ENCODE measurements around the gene NPHS2. TPM values are rescaled to one million over a fixed set of nuclear protein-coding genes. Genes with fewer than 3 reads are reported as not detected.
"Not testable (repeated sequence)": the region's sequence is repeated elsewhere in the genome, so short reads cannot be mapped to it uniquely, and the experiment has no call there.

Gene NPHS2
- total RNA-seq, 1 experiment from 2014 or later = not detected

DNA sequence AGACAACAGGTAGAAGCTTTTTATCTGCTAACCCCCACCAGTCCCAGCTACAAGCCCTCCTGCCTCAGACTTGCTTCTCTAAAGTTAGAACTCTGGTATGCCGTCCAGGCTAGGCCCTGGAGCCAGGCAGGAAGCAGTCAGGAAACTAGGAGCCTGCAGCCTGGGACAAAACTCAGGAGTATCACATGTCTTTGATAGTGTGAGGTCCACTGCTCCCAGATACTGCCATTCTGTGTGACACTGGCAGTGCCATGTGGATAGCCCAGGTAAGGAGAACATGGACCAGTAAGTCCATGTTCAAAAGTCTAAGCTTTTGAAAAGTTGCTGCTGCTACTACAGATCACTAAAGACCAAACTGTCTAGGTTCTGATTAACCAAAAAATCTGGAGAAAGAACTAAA lies 45.4 kb downstream of the NPHS2 start:
- BruUV-seq (replicated peaks) = no TSS peak
- ChIA-PET POLR2A (no interaction called here), CTCF (no interaction called here)
- intact Hi-C loops (cut with micrococcal nuclease; ENCODE audit: unreplicated experiment) = no loop called here
- no peak overlapping the region for H3K4me3 ChIP-seq (ENCODE audit: low read depth in 2 of 2, low read length in 2 of 2)
- no peak overlapping the region for H3K27ac ChIP-seq (ENCODE audit: low read length)
- in situ Hi-C loops (cut with HindIII; ENCODE audit: low pct_unique_long_range_greater_than_20kb, low sequenced_read_pairs) = no loop called here
- DNase-seq (ENCODE audit: low read depth, low spot score) (no peak), ATAC-seq (no peak)
- no peaks in the 10 kb centered on the region for H3K9me3 ChIP-seq (ENCODE audit: control insufficient read depth, insufficient read depth, low read depth, low read length)
- peaks cover 2% of the 10 kb centered on the region; the same call in 1 of the 2 replicates for H3K27me3 ChIP-seq (ENCODE audit: control insufficient read depth, insufficient read depth, low read length)
- no peaks in the 10 kb centered on the region for H3K36me3 ChIP-seq (ENCODE audit: control insufficient read depth, insufficient read depth, low read length)
- no peak for TF ChIP-seq SIN3A (IDR thresholded peaks at IDR 0.05; ENCODE audit: borderline replicate concordance, insufficient read depth, low read depth, low read length)
- TF ChIP-seq, protein P1, sequence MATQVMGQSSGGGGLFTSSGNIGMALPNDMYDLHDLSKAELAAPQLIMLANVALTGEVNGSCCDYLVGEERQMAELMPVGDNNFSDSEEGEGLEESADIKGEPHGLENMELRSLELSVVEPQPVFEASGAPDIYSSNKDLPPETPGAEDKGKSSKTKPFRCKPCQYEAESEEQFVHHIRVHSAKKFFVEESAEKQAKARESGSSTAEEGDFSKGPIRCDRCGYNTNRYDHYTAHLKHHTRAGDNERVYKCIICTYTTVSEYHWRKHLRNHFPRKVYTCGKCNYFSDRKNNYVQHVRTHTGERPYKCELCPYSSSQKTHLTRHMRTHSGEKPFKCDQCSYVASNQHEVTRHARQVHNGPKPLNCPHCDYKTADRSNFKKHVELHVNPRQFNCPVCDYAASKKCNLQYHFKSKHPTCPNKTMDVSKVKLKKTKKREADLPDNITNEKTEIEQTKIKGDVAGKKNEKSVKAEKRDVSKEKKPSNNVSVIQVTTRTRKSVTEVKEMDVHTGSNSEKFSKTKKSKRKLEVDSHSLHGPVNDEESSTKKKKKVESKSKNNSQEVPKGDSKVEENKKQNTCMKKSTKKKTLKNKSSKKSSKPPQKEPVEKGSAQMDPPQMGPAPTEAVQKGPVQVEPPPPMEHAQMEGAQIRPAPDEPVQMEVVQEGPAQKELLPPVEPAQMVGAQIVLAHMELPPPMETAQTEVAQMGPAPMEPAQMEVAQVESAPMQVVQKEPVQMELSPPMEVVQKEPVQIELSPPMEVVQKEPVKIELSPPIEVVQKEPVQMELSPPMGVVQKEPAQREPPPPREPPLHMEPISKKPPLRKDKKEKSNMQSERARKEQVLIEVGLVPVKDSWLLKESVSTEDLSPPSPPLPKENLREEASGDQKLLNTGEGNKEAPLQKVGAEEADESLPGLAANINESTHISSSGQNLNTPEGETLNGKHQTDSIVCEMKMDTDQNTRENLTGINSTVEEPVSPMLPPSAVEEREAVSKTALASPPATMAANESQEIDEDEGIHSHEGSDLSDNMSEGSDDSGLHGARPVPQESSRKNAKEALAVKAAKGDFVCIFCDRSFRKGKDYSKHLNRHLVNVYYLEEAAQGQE (IDR thresholded peaks at IDR 0.05; ENCODE audit: insufficient read depth in 1 of 2, low read depth in 2 of 2, low read length in 1 of 2) = no peak
- TF ChIP-seq, protein P2, sequence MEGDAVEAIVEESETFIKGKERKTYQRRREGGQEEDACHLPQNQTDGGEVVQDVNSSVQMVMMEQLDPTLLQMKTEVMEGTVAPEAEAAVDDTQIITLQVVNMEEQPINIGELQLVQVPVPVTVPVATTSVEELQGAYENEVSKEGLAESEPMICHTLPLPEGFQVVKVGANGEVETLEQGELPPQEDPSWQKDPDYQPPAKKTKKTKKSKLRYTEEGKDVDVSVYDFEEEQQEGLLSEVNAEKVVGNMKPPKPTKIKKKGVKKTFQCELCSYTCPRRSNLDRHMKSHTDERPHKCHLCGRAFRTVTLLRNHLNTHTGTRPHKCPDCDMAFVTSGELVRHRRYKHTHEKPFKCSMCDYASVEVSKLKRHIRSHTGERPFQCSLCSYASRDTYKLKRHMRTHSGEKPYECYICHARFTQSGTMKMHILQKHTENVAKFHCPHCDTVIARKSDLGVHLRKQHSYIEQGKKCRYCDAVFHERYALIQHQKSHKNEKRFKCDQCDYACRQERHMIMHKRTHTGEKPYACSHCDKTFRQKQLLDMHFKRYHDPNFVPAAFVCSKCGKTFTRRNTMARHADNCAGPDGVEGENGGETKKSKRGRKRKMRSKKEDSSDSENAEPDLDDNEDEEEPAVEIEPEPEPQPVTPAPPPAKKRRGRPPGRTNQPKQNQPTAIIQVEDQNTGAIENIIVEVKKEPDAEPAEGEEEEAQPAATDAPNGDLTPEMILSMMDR (IDR thresholded peaks at IDR 0.05) = no peak
- TF ChIP-seq TCF7L2 (IDR thresholded peaks at IDR 0.05; ENCODE audit: low read depth, low read length) = no peak
- no peak for TF ChIP-seq POLR2AphosphoS5 (IDR thresholded peaks at IDR 0.05; ENCODE audit: low read depth, low read length)
- H3K4me1 ChIP-seq (ENCODE audit: control insufficient read depth, insufficient read depth, low read length) = no peaks in the 10 kb centered on the region

DNA sequence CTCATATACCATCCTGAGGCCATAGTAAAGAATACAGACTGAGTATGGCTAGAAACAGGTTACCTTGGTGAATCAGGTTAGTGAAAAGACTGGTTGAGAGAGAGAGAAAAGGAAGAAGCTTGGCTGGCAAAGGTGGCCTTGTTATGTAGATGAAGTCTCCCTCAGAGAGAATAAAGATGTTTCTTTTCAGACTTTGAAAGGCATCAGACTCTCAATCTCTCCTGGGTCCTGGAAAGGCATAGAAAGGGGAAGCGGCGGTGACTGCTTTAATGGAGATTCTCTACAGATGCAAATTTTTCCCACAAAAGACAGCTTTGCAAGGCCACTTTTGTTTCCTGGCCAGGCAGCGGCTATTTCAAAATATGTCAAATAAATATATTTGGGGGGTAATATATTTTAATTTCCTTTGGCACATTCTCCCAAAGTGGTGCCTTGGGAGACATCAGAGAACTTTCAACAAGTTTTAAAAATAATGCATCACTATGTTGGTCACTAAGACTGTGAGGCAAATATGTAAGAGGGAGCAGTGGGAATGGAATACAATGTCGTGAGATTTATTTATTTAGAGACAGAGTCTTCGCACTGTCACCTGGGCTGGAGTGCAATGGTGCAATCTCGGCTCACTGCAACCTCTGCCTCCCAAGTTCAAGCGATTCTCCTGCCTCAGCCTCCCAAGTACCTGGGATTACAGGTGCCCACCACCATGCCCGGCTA lies 46.1 kb downstream of the NPHS2 start:
- BruUV-seq (replicated peaks) = no TSS peak
- ATAC-seq (no peak), DNase-seq (ENCODE audit: low read depth, low spot score) (no peak)
- H3K36me3 ChIP-seq (ENCODE audit: control insufficient read depth, insufficient read depth, low read length) = no peaks in the 10 kb centered on the region
- no peaks in the 10 kb centered on the region for H3K9me3 ChIP-seq (ENCODE audit: control insufficient read depth, insufficient read depth, low read depth, low read length)
- no peak overlapping the region for H3K4me3 ChIP-seq (ENCODE audit: low read depth in 2 of 2, low read length in 2 of 2)
- POLR2A ChIA-PET = no interaction called here
- in situ Hi-C loops (cut with HindIII; ENCODE audit: low pct_unique_long_range_greater_than_20kb, low sequenced_read_pairs) = no loop called here
- TF ChIP-seq SIN3A (IDR thresholded peaks at IDR 0.05; ENCODE audit: borderline replicate concordance, insufficient read depth, low read depth, low read length) = no peak
- TF ChIP-seq TCF7L2 (IDR thresholded peaks at IDR 0.05; ENCODE audit: low read depth, low read length) = no peak
- TF ChIP-seq, protein P1 (IDR thresholded peaks at IDR 0.05; ENCODE audit: insufficient read depth in 1 of 2, low read depth in 2 of 2, low read length in 1 of 2) = no peak
- TF ChIP-seq POLR2AphosphoS5 (IDR thresholded peaks at IDR 0.05; ENCODE audit: low read depth, low read length) = no peak
- TF ChIP-seq, protein P2 (IDR thresholded peaks at IDR 0.05) = no peak
- peaks cover 2% of the 10 kb centered on the region; the same call in 1 of the 2 replicates for H3K27me3 ChIP-seq (ENCODE audit: control insufficient read depth, insufficient read depth, low read length)
- CTCF ChIA-PET = no interaction called here
- H3K27ac ChIP-seq (ENCODE audit: low read length) = no peak overlapping the region
- H3K4me1 ChIP-seq (ENCODE audit: control insufficient read depth, insufficient read depth, low read length) = no peaks in the 10 kb centered on the region
- intact Hi-C loops (cut with micrococcal nuclease; ENCODE audit: unreplicated experiment) = no loop called here

DNA sequence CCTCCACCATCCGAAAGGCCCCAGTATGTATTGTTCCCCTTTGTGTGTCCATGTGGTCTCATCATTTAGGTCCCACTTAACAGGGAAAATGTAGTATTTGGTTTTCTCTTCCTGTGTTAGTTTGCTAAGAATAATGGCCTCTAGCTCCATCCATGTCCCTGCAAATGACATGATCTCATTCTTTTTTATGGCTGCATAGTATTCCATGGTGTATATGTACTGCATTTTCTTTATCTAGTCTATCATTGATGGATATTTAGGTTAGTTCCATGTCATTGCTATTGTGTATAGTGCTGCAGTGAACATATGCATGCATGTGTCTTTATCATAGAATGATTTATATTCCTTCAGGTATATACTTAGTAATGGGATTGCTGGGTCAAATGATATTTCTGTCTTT lies 57.2 kb downstream of the NPHS2 start:
- H3K9me3 ChIP-seq (ENCODE audit: control insufficient read depth, insufficient read depth, low read depth, low read length); H3K4me3 ChIP-seq (ENCODE audit: low read depth in 2 of 2, low read length in 2 of 2); H3K36me3 ChIP-seq (ENCODE audit: control insufficient read depth, insufficient read depth, low read length); in situ Hi-C loops (cut with HindIII; ENCODE audit: low pct_unique_long_range_greater_than_20kb, low sequenced_read_pairs); H3K27me3 ChIP-seq (ENCODE audit: control insufficient read depth, insufficient read depth, low read length); ATAC-seq; H3K4me1 ChIP-seq (ENCODE audit: control insufficient read depth, insufficient read depth, low read length); H3K27ac ChIP-seq (ENCODE audit: low read length); POLR2A ChIA-PET; DNase-seq (ENCODE audit: low read depth, low spot score); intact Hi-C loops (cut with micrococcal nuclease; ENCODE audit: unreplicated experiment); BruUV-seq (replicated peaks); CTCF ChIA-PET: not testable (repeated sequence)
